PC-3 (cell line): Measurements from ENCODE around the gene PIK3R5. TPM values are rescaled to one million over a fixed set of nuclear protein-coding genes. Genes with fewer than 3 reads are reported as not detected.

Experiments used
- ATAC-seq: fragments of 200-7000 bp; cut with Tn5 transposase; 2 replicates; pipeline ENCODE4 v1.9.1; 2020; ENCODE audit warnings: mild to moderate bottlenecking, moderate library complexity
- BruUV-seq: library from RNA; stranded (reverse); fragments of 400-500 nt; replicated peaks from 2 replicates; lab custom pipeline; 2021; lab: Mats Ljungman, UMichigan
- CTCF ChIA-PET: fragments of 300-600 bp; sonication (Branson Sonifier 250); formaldehyde crosslinking; loops from one replicate; lab custom pipeline; 2022; ENCODE audit warnings: antibody characterized with exemption; lab: Charles Lee
- POLR2A ChIA-PET: fragments of 300-600 bp; sonication (Branson Sonifier 250); formaldehyde crosslinking; loops from one replicate; lab custom pipeline; 2022; ENCODE audit warnings: antibody characterized with exemption; ENCODE audit not compliant: unreplicated experiment; lab: Charles Lee
- DNase-seq: peaks from one replicate; pipeline ENCODE4 v3.0.0-alpha.2; 2015
- H2AFZ ChIP-seq: fragments of 300-600 bp; sonication (generic); 2 replicates; pipeline ENCODE4 v1.6.0; 2016; ENCODE audit warnings: antibody characterized with exemption, low read length
- H3F3A ChIP-seq: fragments of 300-600 bp; sonication (generic); one replicate; pipeline ENCODE4 v1.6.0; 2017; ENCODE audit warnings: antibody characterized with exemption, low read length, control low read depth, mild to moderate bottlenecking; ENCODE audit not compliant: unreplicated experiment
- H3K27ac ChIP-seq: fragments of 300-600 bp; sonication (generic); 2 replicates; pipeline ENCODE4 v1.5.1; 2016; ENCODE audit warnings: mild to moderate bottlenecking, low read length
- H3K27me3 ChIP-seq: fragments of 300-600 bp; sonication (generic); 2 replicates; pipeline ENCODE4 v1.6.1; 2016; ENCODE audit warnings: low read length, mixed read lengths
- H3K36me3 ChIP-seq: fragments of 300-600 bp; sonication (generic); 2 replicates; pipeline ENCODE4 v1.6.1; 2016; ENCODE audit warnings: low read depth, mixed run types, low read length, mixed read lengths
- H3K4me1 ChIP-seq: fragments of 300-600 bp; sonication (generic); 2 replicates; pipeline ENCODE4 v1.5.1; 2016; ENCODE audit warnings: low read length; ENCODE audit not compliant: insufficient read depth
- H3K4me2 ChIP-seq: fragments of 300-600 bp; sonication (generic); 2 replicates; pipeline ENCODE4 v1.6.0; 2016; ENCODE audit warnings: low read length
- H3K4me3 ChIP-seq: fragments of 300-600 bp; sonication (generic); 2 replicates; pipeline ENCODE4 v1.5.1; 2016; ENCODE audit warnings: mild to moderate bottlenecking, low read length, mixed read lengths
- H3K79me2 ChIP-seq: fragments of 300-600 bp; sonication (generic); 2 replicates; pipeline ENCODE4 v1.6.1; 2017; ENCODE audit warnings: low read length, mixed read lengths
- H3K9ac ChIP-seq: fragments of 300-600 bp; sonication (generic); 2 replicates; pipeline ENCODE4 v1.6.0; 2016; ENCODE audit warnings: mild to moderate bottlenecking, low read length
- H3K9me2 ChIP-seq: fragments of 300-600 bp; sonication (generic); replicated peaks from 2 replicates; pipeline ENCODE4 v1.6.1; 2016; ENCODE audit warnings: mixed run types, low read length, mixed read lengths
- H3K9me3 ChIP-seq: fragments of 300-600 bp; sonication (generic); 2 replicates; pipeline ENCODE4 v1.6.1; 2016; ENCODE audit warnings: low read length, mixed read lengths
- H4K20me1 ChIP-seq: fragments of 300-600 bp; sonication (generic); 2 replicates; pipeline ENCODE4 v1.6.1; 2016; ENCODE audit warnings: low read length, mixed read lengths
- CTCF ChIP-seq: fragments of 300-600 bp; sonication (generic); conservative IDR thresholded peaks from 2 replicates; pipeline ENCODE4 v1.5.1; 2017; ENCODE audit warnings: antibody characterized with exemption, low read depth, mild to moderate bottlenecking, low read length
- EZH2 ChIP-seq: fragments of 300-600 bp; sonication (generic); IDR thresholded peaks from one replicate; pipeline ENCODE4 v1.6.1; 2017; ENCODE audit warnings: antibody characterized with exemption, mild to moderate bottlenecking, low read length; ENCODE audit not compliant: unreplicated experiment
- EZH2phosphoT487 ChIP-seq: fragments of 300-600 bp; sonication (generic); IDR thresholded peaks from 2 replicates; pipeline ENCODE4 v1.6.1; 2018; ENCODE audit warnings: mild to moderate bottlenecking, antibody characterized with exemption, low read length, borderline replicate concordance
- intact Hi-C: fragments of 100-400 bp; cut with micrococcal nuclease; formaldehyde crosslinking; loops from 2 replicates; pipeline ENCODE4 v1.9.0; 2023
- total RNA-seq: library from RNA; depleted of rRNA; stranded (reverse); fragments of >200 nt; gene quantifications from 2 replicates; pipeline ENCODE4 v1.2.3, GENCODE V29; 2014

The PIK3R5 gene
- total RNA-seq, 1 experiment from 2014 or later: not detected

DNA sequence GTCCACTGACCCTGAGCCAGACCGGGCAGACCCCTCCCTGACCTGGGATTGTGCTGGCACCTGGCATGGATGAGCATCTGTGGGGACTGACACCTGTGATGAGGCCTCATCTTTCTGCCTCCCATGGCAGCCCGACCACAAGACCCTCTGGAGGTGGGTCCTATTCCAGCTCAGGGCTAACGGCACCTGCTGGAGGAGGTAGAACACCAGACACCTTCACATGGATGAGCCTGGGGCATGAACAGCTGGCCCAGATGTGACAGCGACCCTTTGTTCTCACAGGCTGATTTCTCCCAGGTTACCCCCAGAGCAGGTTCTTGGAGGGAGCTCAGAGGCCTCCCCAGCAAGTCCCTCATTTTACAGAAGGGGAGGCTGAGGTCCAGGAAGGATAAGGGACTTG is 51.6 kb downstream of the PIK3R5 start:
- ATAC-seq (no peak), DNase-seq (no peak)
- no TSS peak for BruUV-seq
- Histone ChIP-seq H3K9ac (no peak overlapping the region), H3K4me1 (peaks cover 9% of the 10 kb centered on the region), H3K9me2 (no peaks in the 10 kb centered on the region), H3K4me3 (no peak overlapping the region), H3F3A (no peaks in the 10 kb centered on the region), H3K27ac (no peak overlapping the region), H3K36me3 (no peaks in the 10 kb centered on the region), H2AFZ (no peak overlapping the region), H3K79me2 (no peaks in the 10 kb centered on the region), H3K4me2 (no peak overlapping the region), H4K20me1 (no peaks in the 10 kb centered on the region), H3K9me3 (no peaks in the 10 kb centered on the region), H3K27me3 (peaks cover 8% of the 10 kb centered on the region)
- POLR2A ChIA-PET: no interaction called here
- intact Hi-C loops: no loop called here
- CTCF ChIA-PET: no interaction called here
- no peak for TF ChIP-seq EZH2
- TF ChIP-seq EZH2phosphoT487: no peak
- TF ChIP-seq CTCF: no peak

- Histone ChIP-seq H3K27me3 (peaks cover 8% of the 10 kb centered on the region), H3K27ac (no peak overlapping the region), H3K79me2 (no peaks in the 10 kb centered on the region), H2AFZ (no peak overlapping the region), H3K4me2 (no peak overlapping the region), H3K36me3 (no peaks in the 10 kb centered on the region), H4K20me1 (no peaks in the 10 kb centered on the region), H3K9me2 (no peaks in the 10 kb centered on the region), H3K9me3 (no peaks in the 10 kb centered on the region), H3K4me3 (no peak overlapping the region), H3F3A (no peaks in the 10 kb centered on the region), H3K4me1 (peaks cover 9% of the 10 kb centered on the region), H3K9ac (no peak overlapping the region)
- CTCF ChIA-PET: no interaction called here
- intact Hi-C loops: no loop called here
- TF ChIP-seq EZH2phosphoT487 (no peak), CTCF (no peak), EZH2 (no peak)
- DNase-seq (no peak), ATAC-seq (no peak)
- no TSS peak for BruUV-seq
- POLR2A ChIA-PET: no interaction called here
Measured at GRCh38 chr17:8913091-8913490, 52.4 kb downstream of the PIK3R5 start.

GRCh38 chr17:8912084-8912981 is 53.2 kb downstream of the PIK3R5 start:
- Histone ChIP-seq H3K9ac (no peak overlapping the region), H4K20me1 (no peaks in the 10 kb centered on the region), H3K4me2 (no peak overlapping the region), H3K27me3 (peaks cover 8% of the 10 kb centered on the region), H3K9me3 (no peaks in the 10 kb centered on the region), H3F3A (no peaks in the 10 kb centered on the region), H3K4me1 (peaks cover 9% of the 10 kb centered on the region), H3K36me3 (no peaks in the 10 kb centered on the region), H3K9me2 (no peaks in the 10 kb centered on the region), H3K27ac (no peak overlapping the region), H2AFZ (no peak overlapping the region), H3K79me2 (no peaks in the 10 kb centered on the region), H3K4me3 (no peak overlapping the region)
- no peak for TF ChIP-seq CTCF
- no peak for TF ChIP-seq EZH2
- no peak for TF ChIP-seq EZH2phosphoT487
- BruUV-seq: no TSS peak
- ChIA-PET CTCF (interaction anchor here (0.7 kb wide), 1 partner anchor 247 kb away, joined by 4 read pairs; no protein-coding TSS in a partner anchor), POLR2A (no interaction called here)
- intact Hi-C loops: no loop called here
- no peak for ATAC-seq
- DNase-seq: no peak
